Peyer's patch (tissue), 4 donors: ENCODE data around the gene KLHL40.

ENCODE experiments used
- POLR2A ChIP-seq, 2 donors: fragments of 450-650 bp; IDR thresholded peaks; one replicate each; pipeline ENCODE4 v1.5.1; 2017; ENCODE audit warnings: antibody characterized with exemption in 2 of 2, mild to moderate bottlenecking in 2 of 2, moderate library complexity in 2 of 2
- TF ChIP-seq, protein P1 (sequence below), 6 experiments: fragments of 450-650 bp in 4 of 6; fragments of 200-600 bp in 2 of 6; sonication (generic) in 1 of 6; IDR thresholded peaks; one replicate each; pipeline ENCODE4 v1.5.1; 2017 to 2019; ENCODE audit warnings: antibody characterized with exemption in 6 of 6, mild to moderate bottlenecking in 3 of 6, moderate library complexity in 1 of 6

DNA sequence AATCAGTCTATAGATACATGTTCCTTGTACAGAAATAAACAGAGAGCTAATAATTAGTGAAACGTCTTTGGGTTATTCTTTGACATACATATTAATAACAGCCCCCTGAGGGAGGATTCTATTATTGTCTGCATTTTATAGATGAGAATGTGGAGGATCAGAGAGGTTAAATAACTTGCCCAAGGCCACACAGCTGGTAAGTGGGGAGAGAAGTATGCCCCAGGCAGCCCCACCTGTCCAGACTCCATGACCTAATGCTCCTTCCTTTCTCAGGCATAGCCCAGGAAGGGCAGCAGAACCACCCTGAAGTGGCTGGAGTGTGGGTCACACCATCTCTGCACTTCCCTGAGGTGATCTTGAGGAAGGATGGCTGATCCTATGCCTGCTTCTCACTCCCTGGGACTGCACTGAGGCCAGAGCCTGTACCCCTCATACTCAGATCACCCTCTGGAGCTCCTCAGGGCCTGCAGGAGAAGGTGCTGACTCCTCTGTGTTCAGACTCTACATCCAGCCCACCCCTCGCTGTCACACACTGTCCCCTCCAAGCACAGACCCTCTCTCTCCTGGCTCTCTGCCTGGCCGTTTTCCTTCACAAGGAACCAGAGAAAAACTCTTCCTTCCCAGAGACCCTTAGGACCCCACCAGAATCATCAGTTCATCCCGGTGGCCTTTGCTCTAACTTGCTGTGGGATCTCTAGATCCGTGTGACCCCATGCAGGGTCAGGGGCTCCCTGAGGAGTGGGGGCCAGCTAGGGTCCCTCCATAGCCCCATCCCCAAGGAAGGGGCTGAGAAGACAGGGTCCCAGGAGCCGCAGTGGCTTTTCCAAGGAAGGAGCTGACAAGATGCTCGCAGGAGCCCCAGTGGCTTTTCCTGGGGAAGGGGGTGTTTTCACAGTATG is 21.6 kb downstream of the KLHL40 start:
- TF ChIP-seq, protein P1, sequence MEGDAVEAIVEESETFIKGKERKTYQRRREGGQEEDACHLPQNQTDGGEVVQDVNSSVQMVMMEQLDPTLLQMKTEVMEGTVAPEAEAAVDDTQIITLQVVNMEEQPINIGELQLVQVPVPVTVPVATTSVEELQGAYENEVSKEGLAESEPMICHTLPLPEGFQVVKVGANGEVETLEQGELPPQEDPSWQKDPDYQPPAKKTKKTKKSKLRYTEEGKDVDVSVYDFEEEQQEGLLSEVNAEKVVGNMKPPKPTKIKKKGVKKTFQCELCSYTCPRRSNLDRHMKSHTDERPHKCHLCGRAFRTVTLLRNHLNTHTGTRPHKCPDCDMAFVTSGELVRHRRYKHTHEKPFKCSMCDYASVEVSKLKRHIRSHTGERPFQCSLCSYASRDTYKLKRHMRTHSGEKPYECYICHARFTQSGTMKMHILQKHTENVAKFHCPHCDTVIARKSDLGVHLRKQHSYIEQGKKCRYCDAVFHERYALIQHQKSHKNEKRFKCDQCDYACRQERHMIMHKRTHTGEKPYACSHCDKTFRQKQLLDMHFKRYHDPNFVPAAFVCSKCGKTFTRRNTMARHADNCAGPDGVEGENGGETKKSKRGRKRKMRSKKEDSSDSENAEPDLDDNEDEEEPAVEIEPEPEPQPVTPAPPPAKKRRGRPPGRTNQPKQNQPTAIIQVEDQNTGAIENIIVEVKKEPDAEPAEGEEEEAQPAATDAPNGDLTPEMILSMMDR (IDR thresholded peaks at IDR 0.05): no peak
- TF ChIP-seq POLR2A (IDR thresholded peaks at IDR 0.05): no peak
